NCI-H1092 treated with DMSO at 0.1 percent for 48 hours (cell line): Measurements from ENCODE around the gene NALCN.

Experiments
- DNase-seq: peaks from one replicate; lab custom pipeline; 2025; lab: John Stamatoyannopoulos, UW

The NALCN gene

GRCh38 chr13:101291206-101291605, 125.1 kb downstream of the NALCN start:
- DNase-seq = no peak

- DNase-seq = peak; percentile 85
Observed at GRCh38 chr13:101289764-101290163, 126.5 kb downstream of the NALCN start.

- DNase-seq = no peak
Observed at GRCh38 chr13:101283782-101284181, 132.5 kb downstream of the NALCN start.

- DNase-seq = no peak
Observed at GRCh38 chr13:101272886-101273285, 143.4 kb downstream of the NALCN start.

GRCh38 chr13:101271681-101272245, 144.5 kb downstream of the NALCN start:
- no peak for DNase-seq

- DNase-seq = no peak
Observed at GRCh38 chr13:101267656-101268055, 148.7 kb downstream of the NALCN start.

- no peak for DNase-seq
Observed at GRCh38 chr13:101265934-101266333, 150.4 kb downstream of the NALCN start.

GRCh38 chr13:101264931-101265330, 151.4 kb downstream of the NALCN start:
- no peak for DNase-seq

- no peak for DNase-seq
Observed at GRCh38 chr13:101262306-101262705, 154.0 kb downstream of the NALCN start.

- DNase-seq = no peak
Observed at GRCh38 chr13:101258509-101258908, 157.8 kb downstream of the NALCN start.

- no peak for DNase-seq
Observed at GRCh38 chr13:101258071-101258470, 158.2 kb downstream of the NALCN start.

GRCh38 chr13:101248739-101249514, 167.4 kb downstream of the NALCN start:
- DNase-seq = no peak

- no peak for DNase-seq
Observed at GRCh38 chr13:101242720-101243119, 173.6 kb downstream of the NALCN start.

- DNase-seq = no peak
Observed at GRCh38 chr13:101238555-101238954, 177.8 kb downstream of the NALCN start.

GRCh38 chr13:101231751-101232428, 184.4 kb downstream of the NALCN start:
- no peak for DNase-seq

- no peak for DNase-seq
Observed at GRCh38 chr13:101230271-101230890, 185.9 kb downstream of the NALCN start.

- no peak for DNase-seq
Observed at GRCh38 chr13:101219609-101220265, 196.6 kb downstream of the NALCN start.

GRCh38 chr13:101218484-101218883, 197.8 kb downstream of the NALCN start:
- DNase-seq = no peak

GRCh38 chr13:101217086-101217485, 199.2 kb downstream of the NALCN start:
- DNase-seq = no peak

GRCh38 chr13:101211261-101211660, 205.0 kb downstream of the NALCN start:
- DNase-seq = no peak

- no peak for DNase-seq
Observed at GRCh38 chr13:101210774-101211173, 205.5 kb downstream of the NALCN start.

- no peak for DNase-seq
Observed at GRCh38 chr13:101209206-101209893, 207.0 kb downstream of the NALCN start.
